Lung (tissue), 12 donors: ENCODE results near the gene DPP6. TPM values are rescaled to one million over a fixed set of nuclear protein-coding genes. Genes with fewer than 3 reads are reported as not detected.

Source experiments
- ATAC-seq: fragments of 200-7000 bp; cut with Tn5 transposase; one replicate; pipeline ENCODE4 v1.9.1; 2020; ENCODE audit warnings: moderate number of reproducible peaks; ENCODE audit not compliant: insufficient read depth, low FRiP score
- DNase-seq, 3 donors: peaks; one replicate each; pipeline ENCODE4 v3.0.0-alpha.2; 2013 to 2017
- H3K27ac ChIP-seq, 2 donors: one replicate each; pipeline ENCODE4 v1.5.1; 2013; ENCODE audit warnings: mild to moderate bottlenecking in 2 of 2, moderate library complexity in 2 of 2, control low read depth in 1 of 2, inconsistent platforms in 1 of 2, low read depth in 1 of 2, low read length in 1 of 2
- H3K27me3 ChIP-seq, 3 donors: one replicate each; pipeline ENCODE4 v1.5.1; 2013; ENCODE audit warnings: low read length in 2 of 3; ENCODE audit not compliant: control insufficient read depth in 3 of 3, insufficient read depth in 3 of 3
- H3K36me3 ChIP-seq, 4 donors: one replicate each; pipeline ENCODE4 v1.5.1; 2013; ENCODE audit warnings: low read length in 4 of 4, mild to moderate bottlenecking in 1 of 4, moderate library complexity in 1 of 4; ENCODE audit not compliant: control insufficient read depth in 4 of 4, insufficient read depth in 4 of 4
- H3K4me1 ChIP-seq, 5 donors: one replicate each; pipeline ENCODE4 v1.5.1; 2013; ENCODE audit warnings: low read length in 5 of 5, mild to moderate bottlenecking in 2 of 5, moderate library complexity in 1 of 5; ENCODE audit not compliant: control insufficient read depth in 5 of 5, insufficient read depth in 5 of 5
- H3K4me3 ChIP-seq: one replicate; pipeline ENCODE4 v1.5.1; 2013; ENCODE audit warnings: mild to moderate bottlenecking, control low read depth, moderate library complexity
- H3K9ac ChIP-seq, 2 donors: one replicate each; pipeline ENCODE4 v1.5.1; 2013; ENCODE audit warnings: low read length in 2 of 2, control low read depth in 1 of 2; ENCODE audit not compliant: insufficient read depth in 1 of 2
- H3K9me3 ChIP-seq, 4 donors: one replicate each; pipeline ENCODE4 v1.5.1; 2013; ENCODE audit warnings: low read length in 3 of 4, mild to moderate bottlenecking in 1 of 4, moderate library complexity in 1 of 4; ENCODE audit not compliant: control insufficient read depth in 4 of 4, insufficient read depth in 3 of 4
- WGBS, 2 donors: extraction: QIAGEN DNeasy Blood & Tissue Kit; methylation state at CpG; one replicate each; pipeline ENCODE4 v1.1.7; 2013; 5-methylcytosine and 5-hydroxymethylcytosine counted together
- polyA plus RNA-seq, 2 donors: library from polyadenylated mRNA; stranded (reverse); fragments of 200-250 nt; gene quantifications; one replicate each; pipeline ENCODE4 v1.2.1, GENCODE V29; 2013
- total RNA-seq, 2 donors: library from RNA; depleted of rRNA in 1 of 2; stranded (reverse); fragments of >200 nt in 1 of 2; gene quantifications; one replicate each; pipeline ENCODE4 v1.2.1, GENCODE V29; 2014 to 2021
- TF ChIP-seq, protein P1 (sequence below): IDR thresholded peaks from 2 replicates; pipeline ENCODE4 v1.5.1; 2012; ENCODE audit warnings: mild to moderate bottlenecking; ENCODE audit errors: control extremely low read depth, extremely low read depth
- donor health status: control.
- donor health status: control.
- donor health status: Bipolar disorder and iron deficiency.
- donor health status: healthy.
- donor health status: DM: yes; HTN: yes; CAD: no.

DPP6 gene
- total and polyA plus RNA-seq, 4 donors, result 0.08 to 1.3 (median 0.75) TPM

- no peak for DNase-seq
- Histone ChIP-seq H3K27ac (no peak overlapping the region), H3K9ac (no peak overlapping the region), H3K27me3 (no peaks in the 10 kb centered on the region), H3K4me1 (peaks cover 0 to 2% (median 0%) of the 10 kb centered on the region in 5 donors), H3K4me3 (no peak overlapping the region), H3K9me3 (peaks cover 0 to 10% (median 4%) of the 10 kb centered on the region in 4 donors), H3K36me3 (no peaks in the 10 kb centered on the region)
- TF ChIP-seq, protein P1, sequence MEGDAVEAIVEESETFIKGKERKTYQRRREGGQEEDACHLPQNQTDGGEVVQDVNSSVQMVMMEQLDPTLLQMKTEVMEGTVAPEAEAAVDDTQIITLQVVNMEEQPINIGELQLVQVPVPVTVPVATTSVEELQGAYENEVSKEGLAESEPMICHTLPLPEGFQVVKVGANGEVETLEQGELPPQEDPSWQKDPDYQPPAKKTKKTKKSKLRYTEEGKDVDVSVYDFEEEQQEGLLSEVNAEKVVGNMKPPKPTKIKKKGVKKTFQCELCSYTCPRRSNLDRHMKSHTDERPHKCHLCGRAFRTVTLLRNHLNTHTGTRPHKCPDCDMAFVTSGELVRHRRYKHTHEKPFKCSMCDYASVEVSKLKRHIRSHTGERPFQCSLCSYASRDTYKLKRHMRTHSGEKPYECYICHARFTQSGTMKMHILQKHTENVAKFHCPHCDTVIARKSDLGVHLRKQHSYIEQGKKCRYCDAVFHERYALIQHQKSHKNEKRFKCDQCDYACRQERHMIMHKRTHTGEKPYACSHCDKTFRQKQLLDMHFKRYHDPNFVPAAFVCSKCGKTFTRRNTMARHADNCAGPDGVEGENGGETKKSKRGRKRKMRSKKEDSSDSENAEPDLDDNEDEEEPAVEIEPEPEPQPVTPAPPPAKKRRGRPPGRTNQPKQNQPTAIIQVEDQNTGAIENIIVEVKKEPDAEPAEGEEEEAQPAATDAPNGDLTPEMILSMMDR, result no peak
- no peak for ATAC-seq
- WGBS, 2 donors, result 96 to 98% methylated on average over 3 of the region's 3 CpGs
Observed at GRCh38 chr7:154575497-154575896, 523.3 kb downstream of the DPP6 start.

DNA sequence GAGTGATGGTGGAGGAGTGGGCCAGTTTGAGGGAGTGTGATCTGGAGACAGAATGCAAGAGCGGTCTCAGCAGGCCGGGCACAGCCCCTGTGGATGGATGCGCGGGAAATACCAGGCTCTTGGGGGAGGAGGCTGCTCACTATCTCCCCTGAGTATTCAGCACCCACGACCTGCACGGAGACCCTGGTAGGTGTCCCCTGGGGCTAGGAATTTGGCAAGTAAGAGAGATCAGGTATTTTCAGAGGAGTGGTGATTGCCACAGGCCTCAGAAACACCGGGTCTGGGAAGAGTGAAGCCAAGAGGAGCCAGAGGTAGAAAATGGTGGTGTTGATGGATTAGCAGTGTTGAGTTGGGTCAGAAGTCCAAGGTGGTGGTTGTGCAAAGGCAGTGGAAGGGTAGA, 524.4 kb downstream of the DPP6 start:
- Histone ChIP-seq H3K27ac (no peak overlapping the region), H3K4me1 (peaks cover 0 to 2% (median 0%) of the 10 kb centered on the region in 5 donors), H3K9ac (no peak overlapping the region), H3K36me3 (no peaks in the 10 kb centered on the region), H3K4me3 (no peak overlapping the region), H3K9me3 (peaks cover 0 to 10% (median 4%) of the 10 kb centered on the region in 4 donors), H3K27me3 (no peaks in the 10 kb centered on the region)
- WGBS, 2 donors, result 90 to 92% methylated on average over 7 of the region's 7 CpGs
- ATAC-seq (no peak), DNase-seq (no peak)
- TF ChIP-seq, protein P1, result no peak

GRCh38 chr7:154577141-154577873, 525.1 kb downstream of the DPP6 start:
- Histone ChIP-seq H3K9me3 (peaks cover 0 to 10% (median 4%) of the 10 kb centered on the region in 4 donors), H3K27ac (no peak overlapping the region), H3K4me3 (no peak overlapping the region), H3K36me3 (no peaks in the 10 kb centered on the region), H3K27me3 (no peaks in the 10 kb centered on the region), H3K9ac (no peak overlapping the region), H3K4me1 (peaks cover 0 to 2% (median 0%) of the 10 kb centered on the region in 5 donors)
- TF ChIP-seq, protein P1, result no peak
- DNase-seq, result no peak
- no peak for ATAC-seq
- WGBS, 2 donors, result 75 to 89% methylated on average over 10 of the region's 10 CpGs

DNA sequence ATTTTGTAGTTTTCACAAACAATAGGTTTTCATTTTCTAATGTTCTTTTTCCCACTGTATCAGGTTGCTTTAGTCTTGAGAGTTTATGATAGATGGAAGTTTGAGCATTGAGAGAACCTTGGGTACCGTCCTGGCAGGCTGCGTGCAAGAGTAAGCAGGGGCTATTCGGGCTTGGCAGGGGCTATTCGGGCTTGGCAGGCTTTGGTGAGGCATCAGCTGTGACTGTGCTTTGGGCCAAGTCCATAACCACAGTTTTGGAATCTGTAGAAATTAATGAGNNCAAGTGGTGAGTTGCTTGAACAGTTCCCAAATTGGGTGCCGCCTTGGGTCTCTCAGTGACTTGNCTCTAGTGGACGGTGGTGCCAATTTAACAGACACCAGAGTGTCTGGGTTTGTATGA, 526.1 kb downstream of the DPP6 start:
- DNase-seq (no peak), ATAC-seq (no peak)
- no peaks in the 10 kb centered on the region for H3K36me3 ChIP-seq
- TF ChIP-seq, protein P1, result no peak
- H3K27me3 ChIP-seq, result no peaks in the 10 kb centered on the region
- WGBS, 2 donors, result 86% methylated on average over 6 of the region's 6 CpGs
- H3K27ac ChIP-seq, result no peak overlapping the region
- H3K9ac ChIP-seq, result no peak overlapping the region
- H3K9me3 ChIP-seq, result peaks cover 0 to 10% (median 4%) of the 10 kb centered on the region in 4 donors
- H3K4me3 ChIP-seq, result no peak overlapping the region
- peaks cover 0 to 2% (median 0%) of the 10 kb centered on the region in 5 donors for H3K4me1 ChIP-seq
